A549 (cell line): Measurements from ENCODE around the gene STING1. TPM values are rescaled to one million over a fixed set of nuclear protein-coding genes. Genes with fewer than 3 reads are reported as not detected.

ENCODE experiments used
- ATAC-seq, 2 experiments: fragments of 200-7000 bp in 1 of 2; fragments of >200 bp in 1 of 2; cut with Nextera tagmentation in 1 of 2; cut with Tn5 transposase in 1 of 2; 3 replicates each; pipeline versions ENCODE4 v1.8.0 to v1.9.1; 2018 to 2020; ENCODE audit warnings: mild to moderate bottlenecking in 1 of 2, moderate library complexity in 1 of 2
- CTCF ChIA-PET: fragments of 300-600 bp; sonication (Branson Sonifier 250); formaldehyde crosslinking; extraction: SDS; loops from one replicate; lab custom pipeline; 2021; ENCODE audit warnings: antibody characterized with exemption, inconsistent platforms; lab: Yijun Ruan, JAX
- POLR2A ChIA-PET: fragments of 350-600 bp; formaldehyde crosslinking; extraction: SDS; loops from one replicate; lab custom pipeline; 2021; ENCODE audit warnings: antibody characterized with exemption, inconsistent platforms; lab: Yijun Ruan, JAX
- DNase-seq, 2 experiments: peaks; one replicate each; pipeline versions ENCODE4 v3.0.0 to v3.0.0-alpha.2; 2011 to 2016; ENCODE audit warnings: low read depth in 1 of 2, low spot score in 1 of 2
- FAIRE-seq: peaks from 2 replicates; lab custom pipeline; 2011; peaks lifted over from hg19 to GRCh38; lab: Jason Lieb, UNC
- H3K27ac ChIP-seq, 2 experiments: fragments of >200 bp; sonication (Bioruptor Twin); formaldehyde crosslinking; 3 replicates each; pipeline ENCODE4 v1.5.1; 2016 to 2017
- H3K4me1 ChIP-seq: fragments of >200 bp; sonication (Bioruptor Twin); formaldehyde crosslinking; 3 replicates; pipeline ENCODE4 v1.6.1; 2016
- H3K4me2 ChIP-seq: fragments of >200 bp; sonication (Bioruptor Twin); formaldehyde crosslinking; 3 replicates; pipeline ENCODE4 v1.6.1; 2016
- H3K4me3 ChIP-seq: fragments of >200 bp; sonication (Bioruptor Twin); formaldehyde crosslinking; 3 replicates; pipeline ENCODE4 v1.5.1; 2016
- H3K9me3 ChIP-seq: fragments of >200 bp; sonication (Bioruptor Twin); formaldehyde crosslinking; 3 replicates; pipeline ENCODE4 v1.6.1; 2016
- FOSB ChIP-seq: fragments of 250-450 bp; sonication (Bioruptor Pico); IDR thresholded peaks from 2 replicates; pipeline ENCODE4 v1.5.0; 2020; ENCODE audit warnings: mild to moderate bottlenecking, moderate library complexity
- FOSL2 ChIP-seq, 2 experiments: fragments of 450-650 bp in 1 of 2; fragments of >200 bp in 1 of 2; sonication (Bioruptor Twin) in 1 of 2; formaldehyde crosslinking; IDR thresholded peaks; 2 replicates each; pipeline versions ENCODE4 v1.5.0 to v1.6.1; 2016 to 2020; ENCODE audit warnings: mild to moderate bottlenecking in 1 of 2, moderate library complexity in 1 of 2
- GATA3 ChIP-seq: IDR thresholded peaks from 2 replicates; pipeline ENCODE4 v1.6.1; 2012; ENCODE audit warnings: borderline replicate concordance
- HOXB5 ChIP-seq: fragments of 250-450 bp; sonication (Bioruptor Pico); IDR thresholded peaks from 2 replicates; pipeline ENCODE4 v1.5.0; 2020; ENCODE audit warnings: mild to moderate bottlenecking, moderate library complexity
- JUN ChIP-seq, 2 experiments: fragments of >200 bp; sonication (Bioruptor Twin); formaldehyde crosslinking; IDR thresholded peaks; 2 replicates in 1 of 2; 3 replicates in 1 of 2; pipeline ENCODE4 v1.6.1; 2016 to 2017
- KDM5A ChIP-seq: fragments of 200-600 bp; sonication (generic); IDR thresholded peaks from 2 replicates; pipeline ENCODE4 v1.6.1; 2016; ENCODE audit warnings: antibody characterized with exemption, mild to moderate bottlenecking
- MYC ChIP-seq: IDR thresholded peaks from 2 replicates; pipeline ENCODE4 v1.6.1; 2012; ENCODE audit warnings: mild to moderate bottlenecking, inconsistent platforms, low read length, improper control_type of control experiment, borderline replicate concordance
- POLR2A ChIP-seq: IDR thresholded peaks from 2 replicates; pipeline ENCODE4 v1.6.1; 2012; ENCODE audit warnings: mild to moderate bottlenecking, low read length
- RAD21 ChIP-seq, 2 experiments: fragments of >200 bp in 1 of 2; sonication (Bioruptor Twin) in 1 of 2; formaldehyde crosslinking in 1 of 2; IDR thresholded peaks in 1 of 2; conservative IDR thresholded peaks in 1 of 2; 2 replicates in 1 of 2; 3 replicates in 1 of 2; pipeline ENCODE4 v1.6.1; 2012 to 2018; ENCODE audit warnings: inconsistent platforms in 1 of 2
- SREBF2 ChIP-seq: fragments of 450-650 bp; IDR thresholded peaks from 2 replicates; pipeline ENCODE4 v1.6.1; 2014; ENCODE audit warnings: mild to moderate bottlenecking, moderate library complexity
- TFCP2L1 ChIP-seq: fragments of 250-450 bp; sonication (Bioruptor Pico); IDR thresholded peaks from 2 replicates; pipeline ENCODE4 v1.5.0; 2021; ENCODE audit warnings: mild to moderate bottlenecking
- ZC3H11A ChIP-seq: fragments of 450-650 bp; IDR thresholded peaks from 2 replicates; pipeline ENCODE4 v1.6.1; 2014; ENCODE audit warnings: antibody characterized with exemption, mild to moderate bottlenecking
- ZNF302 ChIP-seq: fragments of 250-450 bp; sonication (Bioruptor Pico); IDR thresholded peaks from 2 replicates; pipeline ENCODE4 v1.9.0; 2021; ENCODE audit warnings: inconsistent platforms, mild to moderate bottlenecking, moderate library complexity
- ZSCAN20 ChIP-seq: fragments of 250-450 bp; sonication (Bioruptor Pico); IDR thresholded peaks from 2 replicates; pipeline ENCODE4 v1.8.0; 2022; ENCODE audit warnings: mild to moderate bottlenecking, moderate library complexity
- WGBS: methylation state at CpG from one replicate; pipeline ENCODE4 v1.1.6; 2017; ENCODE audit errors: missing lambda C conversion rate; 5-methylcytosine and 5-hydroxymethylcytosine counted together
- polyA plus RNA-seq, 4 experiments: library from polyadenylated mRNA; depleted of rRNA in 3 of 4; stranded (reverse); fragments of >200 nt; fragmentation: RNase III in 1 of 4; extraction: RNeasy Plus Mini Kit Qiagen cat#74134 plus additional on column Dnase treatment in 1 of 4; gene quantifications; 2 replicates in 3 of 4; 3 replicates in 1 of 4; pipeline ENCODE4 v1.2.3, GENCODE V29; 2011 to 2017
- TF ChIP-seq, protein P1 (sequence below): IDR thresholded peaks from 2 replicates; pipeline ENCODE4 v1.6.1; 2012; ENCODE audit warnings: low read depth, borderline replicate concordance
- TF ChIP-seq, protein P2 (sequence below): fragments of 200-600 bp; sonication (generic); IDR thresholded peaks from 2 replicates; pipeline ENCODE4 v1.6.1; 2016; ENCODE audit warnings: antibody characterized with exemption, mild to moderate bottlenecking, moderate library complexity
- TF ChIP-seq, protein P3 (sequence below): fragments of >200 bp; sonication (Bioruptor Twin); formaldehyde crosslinking; IDR thresholded peaks from 3 replicates; pipeline ENCODE4 v1.6.1; 2016
- TF ChIP-seq, protein P4 (sequence below): fragments of 250-450 bp; sonication (Bioruptor Pico); IDR thresholded peaks from 2 replicates; pipeline ENCODE4 v1.5.0; 2020; ENCODE audit warnings: low read depth, mild to moderate bottlenecking, moderate library complexity
- TF ChIP-seq, protein P5 (sequence below): fragments of >200 bp; sonication (Bioruptor Twin); formaldehyde crosslinking; IDR thresholded peaks from 3 replicates; pipeline ENCODE4 v1.5.1; 2016
- TF ChIP-seq, protein P6 (sequence below): fragments of 250-450 bp; sonication (Bioruptor Pico); IDR thresholded peaks from 2 replicates; pipeline ENCODE4 v1.5.0; 2021; ENCODE audit warnings: mild to moderate bottlenecking, moderate library complexity, borderline replicate concordance
- TF ChIP-seq, protein P7 (sequence below): IDR thresholded peaks from 2 replicates; pipeline ENCODE4 v1.6.1; 2012

Gene STING1
- polyA plus RNA-seq, 2 of the 4 experiments (the other 2 are of a cell fraction): 0.72 to 0.92 TPM

DNA sequence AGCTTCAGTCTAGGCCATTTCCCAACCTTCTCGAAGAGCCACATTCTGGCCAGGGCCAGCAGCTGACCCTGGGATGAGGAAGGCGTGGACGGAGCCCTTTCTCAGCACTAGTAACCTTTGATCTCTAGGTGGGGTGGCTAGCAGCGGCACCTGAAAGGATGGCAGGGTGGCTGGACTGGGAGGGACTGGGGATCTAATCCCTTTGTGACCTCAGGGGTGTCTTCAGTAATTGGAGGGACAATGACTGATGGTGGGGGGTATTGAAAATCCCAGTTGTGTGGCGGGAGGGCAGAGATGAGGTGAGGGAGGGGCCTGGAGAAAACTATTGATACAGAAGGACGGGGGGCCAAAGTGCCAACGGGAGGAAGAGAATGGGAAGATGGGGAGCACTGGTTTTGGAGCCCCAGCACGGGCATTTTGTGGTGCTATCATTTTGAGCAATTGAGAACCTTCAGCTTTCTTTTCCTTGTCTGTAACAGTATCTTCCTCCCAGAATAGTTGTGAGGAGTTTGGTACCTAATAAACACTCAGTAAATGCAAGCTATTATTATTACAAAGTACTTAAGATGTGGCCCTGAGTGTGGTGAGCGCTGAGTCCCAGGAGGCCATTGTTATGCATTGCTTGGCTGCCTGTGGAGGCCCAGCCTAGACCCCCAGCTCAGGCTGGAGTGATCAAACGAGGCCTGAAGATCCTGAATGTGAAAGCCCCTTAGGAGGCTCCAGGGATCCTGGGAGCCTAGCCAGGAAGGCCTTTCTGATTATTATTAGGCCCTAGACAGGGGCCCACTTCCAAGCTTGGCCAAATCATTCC, 41.3 kb upstream of the STING1 start:
- no peak overlapping the region for H3K4me3 ChIP-seq
- no peaks in the 10 kb centered on the region for H3K9me3 ChIP-seq
- TF ChIP-seq TFCP2L1 (no peak), ZSCAN20 (CRISPR knock-in tag) (no peak), MYC (no peak), FOSL2 (IDR thresholded peaks at IDR 0.05) (no peak), FOSL2 (CRISPR knock-in tag; IDR thresholded peaks at IDR 0.05) (no peak), FOSB (no peak), ZC3H11A (no peak), JUN (IDR thresholded peaks at IDR 0.05) (no peak), ZNF302 (no peak)
- TF ChIP-seq, protein P1, sequence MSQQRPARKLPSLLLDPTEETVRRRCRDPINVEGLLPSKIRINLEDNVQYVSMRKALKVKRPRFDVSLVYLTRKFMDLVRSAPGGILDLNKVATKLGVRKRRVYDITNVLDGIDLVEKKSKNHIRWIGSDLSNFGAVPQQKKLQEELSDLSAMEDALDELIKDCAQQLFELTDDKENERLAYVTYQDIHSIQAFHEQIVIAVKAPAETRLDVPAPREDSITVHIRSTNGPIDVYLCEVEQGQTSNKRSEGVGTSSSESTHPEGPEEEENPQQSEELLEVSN: no peak
- TF ChIP-seq, protein P2, sequence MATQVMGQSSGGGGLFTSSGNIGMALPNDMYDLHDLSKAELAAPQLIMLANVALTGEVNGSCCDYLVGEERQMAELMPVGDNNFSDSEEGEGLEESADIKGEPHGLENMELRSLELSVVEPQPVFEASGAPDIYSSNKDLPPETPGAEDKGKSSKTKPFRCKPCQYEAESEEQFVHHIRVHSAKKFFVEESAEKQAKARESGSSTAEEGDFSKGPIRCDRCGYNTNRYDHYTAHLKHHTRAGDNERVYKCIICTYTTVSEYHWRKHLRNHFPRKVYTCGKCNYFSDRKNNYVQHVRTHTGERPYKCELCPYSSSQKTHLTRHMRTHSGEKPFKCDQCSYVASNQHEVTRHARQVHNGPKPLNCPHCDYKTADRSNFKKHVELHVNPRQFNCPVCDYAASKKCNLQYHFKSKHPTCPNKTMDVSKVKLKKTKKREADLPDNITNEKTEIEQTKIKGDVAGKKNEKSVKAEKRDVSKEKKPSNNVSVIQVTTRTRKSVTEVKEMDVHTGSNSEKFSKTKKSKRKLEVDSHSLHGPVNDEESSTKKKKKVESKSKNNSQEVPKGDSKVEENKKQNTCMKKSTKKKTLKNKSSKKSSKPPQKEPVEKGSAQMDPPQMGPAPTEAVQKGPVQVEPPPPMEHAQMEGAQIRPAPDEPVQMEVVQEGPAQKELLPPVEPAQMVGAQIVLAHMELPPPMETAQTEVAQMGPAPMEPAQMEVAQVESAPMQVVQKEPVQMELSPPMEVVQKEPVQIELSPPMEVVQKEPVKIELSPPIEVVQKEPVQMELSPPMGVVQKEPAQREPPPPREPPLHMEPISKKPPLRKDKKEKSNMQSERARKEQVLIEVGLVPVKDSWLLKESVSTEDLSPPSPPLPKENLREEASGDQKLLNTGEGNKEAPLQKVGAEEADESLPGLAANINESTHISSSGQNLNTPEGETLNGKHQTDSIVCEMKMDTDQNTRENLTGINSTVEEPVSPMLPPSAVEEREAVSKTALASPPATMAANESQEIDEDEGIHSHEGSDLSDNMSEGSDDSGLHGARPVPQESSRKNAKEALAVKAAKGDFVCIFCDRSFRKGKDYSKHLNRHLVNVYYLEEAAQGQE: no peak
- TF ChIP-seq, protein P3, sequence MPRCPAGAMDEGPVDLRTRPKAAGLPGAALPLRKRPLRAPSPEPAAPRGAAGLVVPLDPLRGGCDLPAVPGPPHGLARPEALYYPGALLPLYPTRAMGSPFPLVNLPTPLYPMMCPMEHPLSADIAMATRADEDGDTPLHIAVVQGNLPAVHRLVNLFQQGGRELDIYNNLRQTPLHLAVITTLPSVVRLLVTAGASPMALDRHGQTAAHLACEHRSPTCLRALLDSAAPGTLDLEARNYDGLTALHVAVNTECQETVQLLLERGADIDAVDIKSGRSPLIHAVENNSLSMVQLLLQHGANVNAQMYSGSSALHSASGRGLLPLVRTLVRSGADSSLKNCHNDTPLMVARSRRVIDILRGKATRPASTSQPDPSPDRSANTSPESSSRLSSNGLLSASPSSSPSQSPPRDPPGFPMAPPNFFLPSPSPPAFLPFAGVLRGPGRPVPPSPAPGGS: no peak
- no peak for DNase-seq
- ChIA-PET POLR2A (no interaction called here), CTCF (interaction anchor here (0.6 to 16.3 kb wide), 6 partner anchors 10 to 768 kb away, joined by 3 to 392 read pairs (median 4); no protein-coding TSS in a partner anchor)
- H3K4me1 ChIP-seq: no peaks in the 10 kb centered on the region
- H3K27ac ChIP-seq: no peak overlapping the region
- WGBS: 79% methylated on average over 10 of the region's 10 CpGs
- no peak for FAIRE-seq
- no peak overlapping the region for H3K4me2 ChIP-seq
- 0 out of 6 replicates have a peak, but pooled peaks of 1 of the 2 experiments have one; percentile 13 for ATAC-seq

DNA sequence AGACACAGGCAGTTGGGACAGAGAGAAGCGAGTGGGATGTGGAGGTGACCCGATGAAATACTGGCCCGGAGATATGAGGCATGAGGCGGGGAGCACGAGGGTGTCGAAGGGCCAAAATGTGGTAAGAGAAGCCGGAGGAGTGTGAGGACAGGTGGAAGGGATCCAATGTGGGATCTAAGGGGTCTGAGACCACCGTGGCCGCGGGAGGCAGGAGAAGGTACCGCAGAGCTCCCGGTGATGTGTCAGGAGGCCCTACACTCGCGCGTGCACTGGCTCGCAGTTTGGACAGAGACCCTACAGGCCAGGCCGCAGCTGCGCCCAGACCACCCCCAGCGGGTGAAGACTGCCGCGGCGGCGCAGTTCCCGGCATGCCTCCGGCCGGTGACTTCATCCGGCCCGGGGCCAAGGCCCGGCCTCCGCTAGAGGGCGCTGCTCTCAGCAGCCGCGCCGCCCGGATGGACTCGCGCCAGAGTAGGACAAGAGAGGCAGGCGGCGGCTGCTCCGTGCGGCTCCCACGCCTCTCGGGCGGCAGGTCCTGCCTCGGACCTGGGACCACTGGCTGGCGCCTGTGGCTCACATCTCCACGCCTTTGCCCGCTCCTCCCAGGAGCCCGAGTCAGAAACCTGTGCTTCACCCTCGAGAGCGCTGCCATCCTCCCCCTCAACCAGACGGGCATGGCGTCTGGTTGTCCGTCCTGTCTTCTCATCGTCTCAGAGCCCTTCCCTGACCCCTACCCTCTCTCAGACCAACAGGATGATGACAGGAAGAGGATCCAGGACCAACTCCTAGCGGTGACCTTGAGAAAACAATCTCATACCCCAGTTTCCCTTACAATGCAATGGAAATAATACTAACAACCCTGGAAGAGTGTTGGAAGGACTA, 35.4 kb upstream of the STING1 start:
- peak overlapping the region; percentile 88 for H3K4me2 ChIP-seq
- ATAC-seq: peak; percentile 86 to 91
- no peak for FAIRE-seq
- H3K4me1 ChIP-seq: 0 out of 3 replicates have a peak, but pooled peaks cover 3% of the 10 kb centered on the region
- CTCF ChIA-PET: interaction anchor here (0.6 to 16.3 kb wide), 34 partner anchors 11 to 142 kb away, joined by 3 to 392 read pairs (median 4); partner anchors contain the start of genes STING1 and UBE2D2
- DNase-seq: peak; percentile 89 to 94
- 4% methylated on average over 54 of the region's 56 CpGs for WGBS
- no peaks in the 10 kb centered on the region for H3K9me3 ChIP-seq
- peak overlapping the region; percentile 50 for H3K4me3 ChIP-seq
- POLR2A ChIA-PET: interaction anchor here (0.6 to 1.0 kb wide), 4 partner anchors 15 to 244 kb away, joined by 3 to 7 read pairs (median 4); partner anchors contain the start of gene UBE2D2
- H3K27ac ChIP-seq: peak overlapping the region; percentile 91 to 92
- TF ChIP-seq MYC (peak; percentile 34; the same call in 1 of the 2 replicates), HOXB5 (CRISPR knock-in tag) (no peak), JUN (IDR thresholded peaks at IDR 0.05) (peak; percentile 82 to 83; a peak in 4 of 5 replicates), KDM5A (no peak), RAD21 (conservative IDR thresholded peaks at IDR 0.05 in 1 of 2, IDR thresholded peaks at IDR 0.05 in 1 of 2) (peak; percentile 48 to 63), GATA3 (0 out of 2 replicates have a peak, but pooled peaks have one; percentile 25), SREBF2 (no peak), POLR2A (peak; percentile 84), FOSL2 (IDR thresholded peaks at IDR 0.05) (no peak), FOSL2 (CRISPR knock-in tag; IDR thresholded peaks at IDR 0.05) (peak; percentile 79)
- TF ChIP-seq, protein P4, sequence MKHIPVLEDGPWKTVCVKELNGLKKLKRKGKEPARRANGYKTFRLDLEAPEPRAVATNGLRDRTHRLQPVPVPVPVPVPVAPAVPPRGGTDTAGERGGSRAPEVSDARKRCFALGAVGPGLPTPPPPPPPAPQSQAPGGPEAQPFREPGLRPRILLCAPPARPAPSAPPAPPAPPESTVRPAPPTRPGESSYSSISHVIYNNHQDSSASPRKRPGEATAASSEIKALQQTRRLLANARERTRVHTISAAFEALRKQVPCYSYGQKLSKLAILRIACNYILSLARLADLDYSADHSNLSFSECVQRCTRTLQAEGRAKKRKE (CRISPR knock-in tag): 0 out of 2 replicates have a peak, but pooled peaks have one; percentile 47
- TF ChIP-seq, protein P5, sequence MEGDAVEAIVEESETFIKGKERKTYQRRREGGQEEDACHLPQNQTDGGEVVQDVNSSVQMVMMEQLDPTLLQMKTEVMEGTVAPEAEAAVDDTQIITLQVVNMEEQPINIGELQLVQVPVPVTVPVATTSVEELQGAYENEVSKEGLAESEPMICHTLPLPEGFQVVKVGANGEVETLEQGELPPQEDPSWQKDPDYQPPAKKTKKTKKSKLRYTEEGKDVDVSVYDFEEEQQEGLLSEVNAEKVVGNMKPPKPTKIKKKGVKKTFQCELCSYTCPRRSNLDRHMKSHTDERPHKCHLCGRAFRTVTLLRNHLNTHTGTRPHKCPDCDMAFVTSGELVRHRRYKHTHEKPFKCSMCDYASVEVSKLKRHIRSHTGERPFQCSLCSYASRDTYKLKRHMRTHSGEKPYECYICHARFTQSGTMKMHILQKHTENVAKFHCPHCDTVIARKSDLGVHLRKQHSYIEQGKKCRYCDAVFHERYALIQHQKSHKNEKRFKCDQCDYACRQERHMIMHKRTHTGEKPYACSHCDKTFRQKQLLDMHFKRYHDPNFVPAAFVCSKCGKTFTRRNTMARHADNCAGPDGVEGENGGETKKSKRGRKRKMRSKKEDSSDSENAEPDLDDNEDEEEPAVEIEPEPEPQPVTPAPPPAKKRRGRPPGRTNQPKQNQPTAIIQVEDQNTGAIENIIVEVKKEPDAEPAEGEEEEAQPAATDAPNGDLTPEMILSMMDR: peak; percentile 98
- TF ChIP-seq, protein P6, sequence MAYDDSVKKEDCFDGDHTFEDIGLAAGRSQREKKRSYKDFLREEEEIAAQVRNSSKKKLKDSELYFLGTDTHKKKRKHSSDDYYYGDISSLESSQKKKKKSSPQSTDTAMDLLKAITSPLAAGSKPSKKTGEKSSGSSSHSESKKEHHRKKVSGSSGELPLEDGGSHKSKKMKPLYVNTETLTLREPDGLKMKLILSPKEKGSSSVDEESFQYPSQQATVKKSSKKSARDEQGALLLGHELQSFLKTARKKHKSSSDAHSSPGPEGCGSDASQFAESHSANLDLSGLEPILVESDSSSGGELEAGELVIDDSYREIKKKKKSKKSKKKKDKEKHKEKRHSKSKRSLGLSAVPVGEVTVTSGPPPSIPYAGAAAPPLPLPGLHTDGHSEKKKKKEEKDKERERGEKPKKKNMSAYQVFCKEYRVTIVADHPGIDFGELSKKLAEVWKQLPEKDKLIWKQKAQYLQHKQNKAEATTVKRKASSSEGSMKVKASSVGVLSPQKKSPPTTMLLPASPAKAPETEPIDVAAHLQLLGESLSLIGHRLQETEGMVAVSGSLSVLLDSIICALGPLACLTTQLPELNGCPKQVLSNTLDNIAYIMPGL (CRISPR knock-in tag): peak; percentile 71
- TF ChIP-seq, protein P7, sequence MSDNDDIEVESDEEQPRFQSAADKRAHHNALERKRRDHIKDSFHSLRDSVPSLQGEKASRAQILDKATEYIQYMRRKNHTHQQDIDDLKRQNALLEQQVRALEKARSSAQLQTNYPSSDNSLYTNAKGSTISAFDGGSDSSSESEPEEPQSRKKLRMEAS: peak; percentile 80
